ENCODE measurements around the gene SH3PXD2A.
A peak's percentile ranks its signal among the peaks of the same experiment; 100 is the strongest.
"Not testable (repeated sequence)": the region's sequence is repeated elsewhere in the genome, so short reads cannot be mapped to it uniquely, and the experiment has no call there.

SH3PXD2A gene

GRCh38 chr10:103786020-103786419, 69.4 kb downstream of the SH3PXD2A start:
- no peak for DNase-seq

GRCh38 chr10:103784723-103785418, 70.5 kb downstream of the SH3PXD2A start:
- DNase-seq, result no peak

GRCh38 chr10:103784089-103784488, 71.3 kb downstream of the SH3PXD2A start:
- no peak for DNase-seq

- DNase-seq, result no peak
Measured at GRCh38 chr10:103783681-103784080, 71.7 kb downstream of the SH3PXD2A start.

- no peak for DNase-seq
Measured at GRCh38 chr10:103781329-103782061, 73.9 kb downstream of the SH3PXD2A start.

GRCh38 chr10:103780242-103781149, 74.9 kb downstream of the SH3PXD2A start:
- DNase-seq, result no peak

- no peak for DNase-seq
Measured at GRCh38 chr10:103778358-103779139, 76.8 kb downstream of the SH3PXD2A start.

- peak in 1 of 2 donors; percentile 22 for DNase-seq
Measured at GRCh38 chr10:103776878-103777591, 78.3 kb downstream of the SH3PXD2A start.

GRCh38 chr10:103775776-103776175, 79.6 kb downstream of the SH3PXD2A start:
- no peak for DNase-seq

- DNase-seq, result not testable (repeated sequence)
Measured at GRCh38 chr10:103772846-103773245, 82.5 kb downstream of the SH3PXD2A start.

GRCh38 chr10:103772096-103772845, 83.1 kb downstream of the SH3PXD2A start:
- DNase-seq, result no peak

- no peak for DNase-seq
Measured at GRCh38 chr10:103770139-103770538, 85.2 kb downstream of the SH3PXD2A start.

GRCh38 chr10:103769176-103769575, 86.2 kb downstream of the SH3PXD2A start:
- DNase-seq, result no peak

- DNase-seq, result no peak
Measured at GRCh38 chr10:103768345-103768744, 87.0 kb downstream of the SH3PXD2A start.

- no peak for DNase-seq
Measured at GRCh38 chr10:103767756-103768155, 87.6 kb downstream of the SH3PXD2A start.

GRCh38 chr10:103766751-103767505, 88.4 kb downstream of the SH3PXD2A start:
- no peak for DNase-seq

- no peak for DNase-seq
Measured at GRCh38 chr10:103765981-103766380, 89.4 kb downstream of the SH3PXD2A start.

- DNase-seq, result no peak
Measured at GRCh38 chr10:103765168-103765567, 90.2 kb downstream of the SH3PXD2A start.

GRCh38 chr10:103764296-103765088, 90.9 kb downstream of the SH3PXD2A start:
- no peak for DNase-seq
